Central memory CD8-positive, alpha-beta T cell (primary cell): ENCODE data around the gene GTF2F1.
"Not testable (repeated sequence)": the region's sequence is repeated elsewhere in the genome, so short reads cannot be mapped to it uniquely, and the experiment has no call there.

Experiments used
- ATAC-seq: fragments of 150-1000 bp; cut with Tn5 transposase; replicated peaks from 2 replicates; pipeline ENCODE4 v1.10.0; 2022; ENCODE audit warnings: mild to moderate bottlenecking, moderate FRiP score, moderate number of reproducible peaks; ENCODE audit not compliant: poor library complexity, severe bottlenecking; ENCODE audit errors: extremely low read depth
- DNase-seq, 2 donors: peaks; one replicate each; pipeline ENCODE4 v3.0.0; 2021; ENCODE audit warnings: low spot score in 2 of 2
- H3K27ac Mint-ChIP-seq: one replicate; pipeline ENCODE4 v1.8.0; 2022; ENCODE audit warnings: low read depth, mild to moderate bottlenecking, moderate library complexity, mixed read lengths
- H3K27me3 Mint-ChIP-seq: one replicate; pipeline ENCODE4 v1.8.0; 2022; ENCODE audit warnings: mixed read lengths
- H3K36me3 Mint-ChIP-seq: one replicate; pipeline ENCODE4 v1.8.0; 2022; ENCODE audit warnings: mild to moderate bottlenecking, moderate library complexity, mixed read lengths; ENCODE audit not compliant: insufficient read depth
- H3K4me1 Mint-ChIP-seq: one replicate; pipeline ENCODE4 v1.8.0; 2022; ENCODE audit warnings: mixed read lengths
- H3K4me3 Mint-ChIP-seq: one replicate; pipeline ENCODE4 v1.8.0; 2022; ENCODE audit warnings: mild to moderate bottlenecking, moderate library complexity, mixed read lengths
- H3K9me3 Mint-ChIP-seq: one replicate; pipeline ENCODE4 v1.8.0; 2022; ENCODE audit warnings: mixed read lengths

Gene GTF2F1

DNA sequence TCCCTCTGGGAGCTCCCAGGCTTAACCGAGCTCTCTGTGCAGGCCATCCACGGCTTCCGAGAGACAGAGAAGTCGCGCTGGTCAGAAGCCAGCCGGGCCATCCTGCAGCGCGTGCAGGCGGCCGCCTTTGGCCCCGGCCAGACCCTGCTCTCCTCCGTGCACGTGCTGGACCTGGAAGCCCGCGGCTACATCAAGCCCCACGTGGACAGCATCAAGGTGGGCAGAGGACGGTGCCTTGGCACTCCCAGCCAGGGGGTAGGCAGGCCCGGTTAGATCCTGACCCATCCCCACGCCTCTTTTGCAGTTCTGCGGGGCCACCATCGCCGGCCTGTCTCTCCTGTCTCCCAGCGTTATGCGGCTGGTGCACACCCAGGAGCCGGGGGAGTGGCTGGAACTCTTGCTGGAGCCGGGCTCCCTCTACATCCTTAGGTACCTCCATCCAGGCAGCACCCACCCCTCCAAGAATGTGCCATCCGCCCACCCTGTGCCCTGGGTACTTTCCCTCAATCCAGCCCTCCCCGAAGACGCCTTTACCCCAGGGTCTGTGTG, 18.7 kb downstream of the GTF2F1 start:
- ATAC-seq = no peak
- peaks cover 19% of the 10 kb centered on the region for H3K4me1 Mint-ChIP-seq
- no peak overlapping the region for H3K27ac Mint-ChIP-seq
- peak overlapping the region; percentile 94 for H3K4me3 Mint-ChIP-seq
- no peak for DNase-seq
- peaks cover 12% of the 10 kb centered on the region for H3K36me3 Mint-ChIP-seq
- H3K9me3 Mint-ChIP-seq = no peaks in the 10 kb centered on the region
- no peaks in the 10 kb centered on the region for H3K27me3 Mint-ChIP-seq

DNA sequence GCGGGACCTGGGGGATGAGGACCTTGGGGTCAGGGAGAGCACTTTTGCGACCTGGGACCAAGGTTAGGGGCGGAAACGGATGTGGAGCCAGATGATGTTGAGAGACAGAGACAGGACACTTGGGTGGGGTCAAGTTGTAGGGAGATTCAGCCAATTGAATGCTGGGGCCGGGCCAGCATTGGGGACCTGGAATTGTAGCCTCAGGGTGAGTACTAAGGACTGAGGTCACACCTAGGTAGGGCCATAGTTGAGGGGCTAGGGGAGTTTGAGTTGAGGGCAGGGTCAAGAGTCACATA, 19.2 kb downstream of the GTF2F1 start:
- peak overlapping the region; percentile 94 for H3K4me3 Mint-ChIP-seq
- no peak for DNase-seq
- H3K27me3 Mint-ChIP-seq = no peaks in the 10 kb centered on the region
- peaks cover 19% of the 10 kb centered on the region for H3K4me1 Mint-ChIP-seq
- H3K27ac Mint-ChIP-seq = peak overlapping the region; percentile 86
- peaks cover 13% of the 10 kb centered on the region for H3K36me3 Mint-ChIP-seq
- no peak for ATAC-seq
- no peaks in the 10 kb centered on the region for H3K9me3 Mint-ChIP-seq

DNA sequence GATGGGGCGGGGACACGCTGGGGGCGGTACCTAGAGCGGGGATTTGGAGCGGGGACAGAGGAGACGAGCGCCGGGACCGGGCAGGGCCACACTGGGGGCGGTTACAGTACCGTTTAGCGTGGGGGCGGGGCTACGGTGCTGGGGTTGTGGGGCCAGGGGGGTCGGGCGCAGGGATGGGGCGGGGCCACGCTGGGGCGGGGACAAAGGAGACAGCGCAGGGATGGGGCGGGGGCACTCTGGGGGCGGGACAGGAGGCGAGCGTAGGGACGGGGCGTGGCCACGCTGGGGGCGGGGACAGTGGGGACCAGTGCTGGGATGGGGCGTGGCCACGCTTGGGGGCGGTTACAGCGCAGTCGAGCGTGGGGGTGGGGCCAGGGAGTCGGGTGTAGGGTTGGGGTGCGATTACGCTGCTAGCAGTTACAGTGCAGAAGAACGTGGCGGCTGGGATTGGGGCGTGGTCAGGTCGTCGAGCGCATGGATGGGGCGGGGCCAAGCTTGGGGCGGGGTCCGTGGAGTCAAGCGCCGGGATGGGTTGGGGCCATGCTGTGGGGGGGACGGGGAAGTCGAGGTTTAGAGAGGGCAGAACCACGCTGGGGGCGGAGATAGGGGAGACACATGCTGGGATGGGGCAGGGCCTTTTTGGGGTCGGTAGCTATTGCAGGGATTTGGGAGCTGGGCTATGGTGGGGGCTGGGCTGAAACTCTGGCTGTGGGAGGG, 19.7 kb downstream of the GTF2F1 start:
- Mint-ChIP-seq H3K4me1 (peaks cover 19% of the 10 kb centered on the region), H3K36me3 (peaks cover 15% of the 10 kb centered on the region), H3K27me3 (no peaks in the 10 kb centered on the region), H3K4me3 (peak overlapping the region; percentile 94), H3K27ac (peak overlapping the region; percentile 86), H3K9me3 (no peaks in the 10 kb centered on the region)
- ATAC-seq = peak; percentile 61
- DNase-seq = peak in 1 of 2 donors; percentile 94

DNA sequence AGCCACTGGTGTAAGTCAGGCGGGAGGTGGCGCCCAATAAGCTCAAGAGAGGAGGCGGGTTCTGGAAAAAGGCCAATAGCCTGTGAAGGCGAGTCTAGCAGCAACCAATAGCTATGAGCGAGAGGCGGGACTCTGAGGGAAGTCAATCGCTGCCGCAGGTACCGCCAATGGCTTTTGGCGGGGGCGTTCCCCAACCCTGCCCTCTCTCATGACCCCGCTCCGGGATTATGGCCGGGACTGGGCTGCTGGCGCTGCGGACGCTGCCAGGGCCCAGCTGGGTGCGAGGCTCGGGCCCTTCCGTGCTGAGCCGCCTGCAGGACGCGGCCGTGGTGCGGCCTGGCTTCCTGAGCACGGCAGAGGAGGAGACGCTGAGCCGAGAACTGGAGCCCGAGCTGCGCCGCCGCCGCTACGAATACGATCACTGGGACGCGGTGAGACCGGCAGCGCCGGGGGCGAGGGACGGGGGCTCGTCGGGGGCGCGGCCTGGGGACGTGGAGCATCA, 20.3 kb downstream of the GTF2F1 start, which contains the start of gene ALKBH7:
Gene ALKBH7 (plus strand): TSS at position 201 of the 502 bp plus-strand sequence. CDS start 27 bp downstream, at position 228.
- Mint-ChIP-seq H3K27ac (peak within 1 kb of the TSS; percentile 86), H3K4me3 (peak within 1 kb of the TSS; percentile 94), H3K27me3 (no peaks in the 10 kb centered on the region), H3K4me1 (peaks cover 19% of the 10 kb centered on the region), H3K36me3 (peaks cover 19% of the 10 kb centered on the region), H3K9me3 (no peaks in the 10 kb centered on the region)
- DNase-seq (peak; percentile 91 to 97), ATAC-seq (peak; percentile 89)

DNA sequence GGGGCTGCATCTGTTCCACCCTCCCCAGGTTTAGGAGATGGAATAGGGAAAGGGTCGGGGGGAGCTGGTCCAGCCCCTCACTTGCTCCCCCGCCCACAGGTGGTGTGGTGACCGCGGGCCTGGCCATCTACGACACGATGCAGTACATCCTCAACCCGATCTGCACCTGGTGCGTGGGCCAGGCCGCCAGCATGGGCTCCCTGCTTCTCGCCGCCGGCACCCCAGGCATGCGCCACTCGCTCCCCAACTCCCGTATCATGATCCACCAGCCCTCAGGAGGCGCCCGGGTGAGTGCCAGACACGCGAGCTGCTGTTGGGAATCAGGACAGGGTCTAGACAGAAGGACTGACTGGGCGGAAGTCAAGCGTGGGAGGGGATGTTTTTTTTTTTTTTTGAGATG, 28.6 kb downstream of the GTF2F1 start:
- peaks cover 12% of the 10 kb centered on the region for H3K4me1 Mint-ChIP-seq
- H3K27me3 Mint-ChIP-seq = no peaks in the 10 kb centered on the region
- no peak for ATAC-seq
- H3K9me3 Mint-ChIP-seq = no peaks in the 10 kb centered on the region
- H3K27ac Mint-ChIP-seq = no peak overlapping the region
- peaks cover 59% of the 10 kb centered on the region for H3K36me3 Mint-ChIP-seq
- no peak for DNase-seq
- H3K4me3 Mint-ChIP-seq = peak overlapping the region; percentile 59

DNA sequence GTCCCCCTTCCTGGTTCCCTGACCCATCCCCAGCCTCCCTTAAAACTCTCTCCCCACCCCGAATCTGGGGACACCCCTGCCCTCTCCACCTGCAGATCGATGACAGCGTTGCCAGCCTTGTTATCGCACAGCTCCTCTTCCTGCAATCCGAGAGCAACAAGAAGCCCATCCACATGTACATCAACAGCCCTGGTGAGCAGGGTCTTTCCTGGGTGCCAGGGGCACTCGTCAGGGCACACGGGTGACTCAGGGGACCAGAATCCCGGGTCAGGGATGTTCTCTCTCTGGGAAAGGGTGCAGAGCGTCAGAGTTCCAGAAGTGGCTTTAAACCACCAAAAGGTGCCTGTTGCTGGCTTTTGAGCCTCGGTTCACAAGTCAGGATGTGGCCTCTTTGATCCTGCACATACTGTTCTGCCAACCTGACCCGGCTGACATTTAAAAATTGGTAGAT, 30.6 kb downstream of the GTF2F1 start:
- peaks cover 50% of the 10 kb centered on the region for H3K36me3 Mint-ChIP-seq
- H3K27ac Mint-ChIP-seq = peak overlapping the region; percentile 88
- no peaks in the 10 kb centered on the region for H3K9me3 Mint-ChIP-seq
- peak overlapping the region; percentile 98 for H3K4me3 Mint-ChIP-seq
- peak; percentile 60 for ATAC-seq
- H3K4me1 Mint-ChIP-seq = peaks cover 12% of the 10 kb centered on the region
- DNase-seq = no peak
- H3K27me3 Mint-ChIP-seq = no peaks in the 10 kb centered on the region

DNA sequence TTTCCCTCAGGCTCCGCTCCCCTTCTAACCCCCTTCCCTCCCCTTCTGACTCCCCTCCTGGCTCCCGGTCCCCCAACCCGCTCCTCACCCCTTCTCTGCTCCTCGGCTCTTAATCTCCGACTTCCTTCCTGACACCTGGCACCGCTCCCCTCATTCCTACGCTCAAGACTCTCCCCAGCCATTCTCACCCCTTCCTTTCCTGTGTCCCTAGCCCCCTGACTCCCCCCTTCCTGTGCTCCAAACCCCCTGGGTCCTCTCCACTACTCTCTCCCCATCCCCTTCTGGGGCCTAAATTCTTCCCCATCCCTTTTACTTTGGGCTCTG, 31.0 kb downstream of the GTF2F1 start:
- Mint-ChIP-seq H3K27ac (peak overlapping the region; percentile 88), H3K4me1 (peaks cover 12% of the 10 kb centered on the region), H3K9me3 (no peaks in the 10 kb centered on the region), H3K36me3 (peaks cover 46% of the 10 kb centered on the region), H3K4me3 (peak overlapping the region; percentile 98), H3K27me3 (no peaks in the 10 kb centered on the region)
- no peak for ATAC-seq
- no peak for DNase-seq

DNA sequence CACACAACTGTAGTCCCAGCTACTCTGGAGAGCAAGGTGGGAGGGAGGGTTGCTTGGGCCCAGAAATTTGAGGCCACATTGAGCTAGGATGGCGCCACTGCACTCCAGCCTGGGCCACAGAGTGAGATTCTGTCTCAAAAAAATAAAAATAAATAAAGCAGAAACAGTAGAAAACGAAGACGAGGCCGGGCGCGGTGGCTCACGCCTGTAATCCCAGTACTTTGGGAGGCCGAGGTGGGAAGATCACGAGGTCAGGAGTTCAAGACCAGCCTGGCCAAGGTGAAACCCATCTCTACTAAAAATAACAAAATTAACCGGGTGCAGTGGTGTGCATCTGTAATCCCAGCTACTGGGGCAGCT, 32.1 kb downstream of the GTF2F1 start:
- Mint-ChIP-seq H3K4me1 (peaks cover 12% of the 10 kb centered on the region), H3K4me3 (peak overlapping the region; percentile 98), H3K27ac (peak overlapping the region; percentile 88), H3K36me3 (peaks cover 36% of the 10 kb centered on the region)
- not testable (repeated sequence) for DNase-seq, ATAC-seq, H3K27me3 Mint-ChIP-seq, H3K9me3 Mint-ChIP-seq

DNA sequence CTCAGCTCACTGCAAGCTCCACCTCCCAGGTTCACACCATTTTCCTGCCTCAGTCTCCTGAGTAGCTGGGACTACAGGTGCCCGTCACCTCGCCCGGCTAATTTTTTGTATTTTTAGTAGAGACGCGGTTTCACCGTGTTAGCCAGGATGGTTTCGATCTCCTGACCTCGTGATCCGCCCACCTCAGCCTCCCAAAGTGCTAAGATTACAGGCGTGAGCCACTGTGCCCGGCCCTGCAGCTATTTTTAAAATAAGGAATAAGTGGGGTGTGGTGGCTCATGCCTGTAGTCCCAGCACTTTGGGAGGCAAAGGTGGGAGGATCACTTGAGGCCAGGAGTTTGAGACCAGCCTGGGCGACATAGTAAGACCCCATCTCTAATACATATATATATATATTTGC, 32.5 kb downstream of the GTF2F1 start:
- DNase-seq, H3K27me3 Mint-ChIP-seq, H3K9me3 Mint-ChIP-seq, ATAC-seq, H3K27ac Mint-ChIP-seq: not testable (repeated sequence)
- H3K36me3 Mint-ChIP-seq = peaks cover 32% of the 10 kb centered on the region
- H3K4me1 Mint-ChIP-seq = peaks cover 12% of the 10 kb centered on the region
- peak overlapping the region; percentile 98 for H3K4me3 Mint-ChIP-seq

DNA sequence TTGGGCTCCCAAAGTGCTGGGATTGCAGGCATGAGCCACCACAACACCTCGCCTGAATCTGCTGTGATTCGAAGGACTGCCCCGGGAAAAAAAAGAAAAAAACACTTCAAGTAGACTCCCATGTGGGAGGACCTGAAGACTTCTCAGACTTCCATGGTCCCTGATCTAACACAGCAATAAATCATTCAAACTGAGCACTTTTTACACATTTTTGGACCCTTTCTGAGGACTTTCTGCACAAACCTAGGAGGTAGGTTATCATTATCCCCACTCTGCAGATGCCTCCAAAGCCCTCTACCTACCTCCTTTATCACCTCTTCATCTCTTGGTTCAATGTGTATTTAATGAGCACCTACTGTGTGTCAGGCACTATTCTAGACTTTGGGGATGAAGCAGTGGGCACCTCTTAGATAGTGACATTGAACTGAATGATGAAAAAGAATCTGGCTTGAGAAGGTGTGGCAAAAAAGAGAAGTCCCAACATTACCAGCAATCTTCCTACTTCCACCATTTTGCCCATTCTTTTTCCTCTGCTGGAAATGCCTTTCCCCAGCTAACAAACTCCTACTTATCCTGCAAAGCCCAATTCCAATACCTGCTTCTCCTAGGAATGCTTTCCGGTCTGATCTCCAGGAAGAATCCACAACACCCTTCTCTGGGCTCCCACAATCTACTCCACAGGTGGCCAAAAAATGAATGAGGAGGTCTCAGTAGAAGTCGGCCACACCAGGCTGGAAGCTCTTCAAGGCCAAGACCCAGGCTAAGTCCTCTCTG, 33.2 kb downstream of the GTF2F1 start:
- no peak overlapping the region for H3K27ac Mint-ChIP-seq
- H3K9me3 Mint-ChIP-seq = no peaks in the 10 kb centered on the region
- H3K4me3 Mint-ChIP-seq = no peak overlapping the region

DNA sequence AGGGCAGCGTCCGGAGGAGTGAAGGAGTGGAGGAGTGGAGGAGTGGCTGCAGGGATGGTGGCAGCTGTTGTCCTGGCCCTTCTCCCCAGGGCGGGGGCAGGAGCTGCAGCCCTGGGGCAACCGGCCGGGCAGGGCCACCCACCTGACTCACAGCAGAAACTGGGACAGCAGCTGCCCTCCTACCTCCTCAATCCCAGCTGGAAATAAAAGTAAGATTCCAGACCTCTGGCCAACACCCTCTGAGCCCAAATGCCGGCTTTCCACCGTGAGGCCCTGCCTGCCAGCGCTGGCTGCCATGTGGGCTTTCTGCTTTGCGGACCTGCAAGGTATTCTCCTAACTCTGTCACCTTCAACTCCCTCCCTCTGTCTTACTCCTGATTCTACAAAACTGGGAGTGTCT, 35.0 kb downstream of the GTF2F1 start:
- Mint-ChIP-seq H3K36me3 (peaks cover 16% of the 10 kb centered on the region), H3K27me3 (no peaks in the 10 kb centered on the region), H3K4me3 (no peak overlapping the region), H3K4me1 (peaks cover 12% of the 10 kb centered on the region), H3K9me3 (no peaks in the 10 kb centered on the region), H3K27ac (no peak overlapping the region)
- DNase-seq (no peak), ATAC-seq (no peak)

More for the DNA sequence above, 33.2 kb downstream of the GTF2F1 start:
- H3K4me1 Mint-ChIP-seq = peaks cover 12% of the 10 kb centered on the region
- no peaks in the 10 kb centered on the region for H3K27me3 Mint-ChIP-seq
- H3K36me3 Mint-ChIP-seq = peaks cover 27% of the 10 kb centered on the region
- no peak for ATAC-seq
- no peak for DNase-seq

DNA sequence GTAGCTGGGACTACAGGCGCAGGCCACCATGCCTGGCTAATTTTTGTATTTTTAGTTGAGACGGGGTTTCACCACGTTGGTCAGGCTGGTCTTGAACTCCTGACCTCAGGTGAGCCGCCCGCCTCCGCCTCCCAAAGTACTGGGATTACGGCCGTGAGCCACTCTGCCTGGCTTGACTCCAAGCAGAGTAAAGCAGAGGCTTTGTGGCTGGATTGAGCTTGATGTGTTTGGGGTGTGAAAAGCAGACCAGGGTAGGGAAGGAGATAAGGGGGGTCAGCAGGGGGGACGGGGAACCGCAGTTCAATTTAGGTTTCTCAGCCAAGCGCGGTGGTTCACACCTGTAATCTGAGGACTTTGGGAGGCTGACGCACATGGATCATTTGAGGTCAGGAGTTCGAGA, 35.8 kb downstream of the GTF2F1 start:
- DNase-seq = no peak
- H3K36me3 Mint-ChIP-seq = peaks cover 8% of the 10 kb centered on the region
- H3K4me3 Mint-ChIP-seq = no peak overlapping the region
- no peaks in the 10 kb centered on the region for H3K27me3 Mint-ChIP-seq
- peaks cover 5% of the 10 kb centered on the region for H3K4me1 Mint-ChIP-seq
- H3K27ac Mint-ChIP-seq = no peak overlapping the region
- H3K9me3 Mint-ChIP-seq = no peaks in the 10 kb centered on the region
- no peak for ATAC-seq
